Measurements from ENCODE around the gene CELA3B.
"Not testable (repeated sequence)": the region's sequence is repeated elsewhere in the genome, so short reads cannot be mapped to it uniquely, and the experiment has no call there.

Gene CELA3B

GRCh38 chr1:21952786-21953520, 23.9 kb upstream of the CELA3B start:
- Mint-ChIP-seq H3K4me3 (no peak overlapping the region), H3K9me3 (no peaks in the 10 kb centered on the region), H3K36me3 (ENCODE audit: insufficient read depth) (no peaks in the 10 kb centered on the region), H3K27me3 (peaks cover 15% of the 10 kb centered on the region), H3K27ac (ENCODE audit: low read depth) (no peak overlapping the region), H3K4me1 (peaks cover 10% of the 10 kb centered on the region)
- DNase-seq (ENCODE audit: low spot score in 2 of 2) (no peak), ATAC-seq (replicated peaks; ENCODE audit: extremely low read depth, poor library complexity, severe bottlenecking) (no peak)

GRCh38 chr1:21955058-21955457, 21.8 kb upstream of the CELA3B start:
- Mint-ChIP-seq H3K4me3 (no peak overlapping the region), H3K36me3 (ENCODE audit: insufficient read depth) (no peaks in the 10 kb centered on the region), H3K27me3 (peaks cover 24% of the 10 kb centered on the region), H3K4me1 (peaks cover 15% of the 10 kb centered on the region), H3K9me3 (no peaks in the 10 kb centered on the region), H3K27ac (ENCODE audit: low read depth) (no peak overlapping the region)
- DNase-seq (ENCODE audit: low spot score in 2 of 2) = no peak
- ATAC-seq (replicated peaks; ENCODE audit: extremely low read depth, poor library complexity, severe bottlenecking) = no peak

GRCh38 chr1:21955501-21956281, 21.1 kb upstream of the CELA3B start:
- H3K27ac Mint-ChIP-seq (ENCODE audit: low read depth) = no peak overlapping the region
- H3K27me3 Mint-ChIP-seq = peaks cover 24% of the 10 kb centered on the region
- ATAC-seq (replicated peaks; ENCODE audit: extremely low read depth, poor library complexity, severe bottlenecking) (no peak), DNase-seq (ENCODE audit: low spot score in 2 of 2) (no peak)
- peaks cover 15% of the 10 kb centered on the region for H3K4me1 Mint-ChIP-seq
- H3K4me3 Mint-ChIP-seq = no peak overlapping the region
- H3K36me3 Mint-ChIP-seq (ENCODE audit: insufficient read depth) = no peaks in the 10 kb centered on the region
- H3K9me3 Mint-ChIP-seq = no peaks in the 10 kb centered on the region

DNA sequence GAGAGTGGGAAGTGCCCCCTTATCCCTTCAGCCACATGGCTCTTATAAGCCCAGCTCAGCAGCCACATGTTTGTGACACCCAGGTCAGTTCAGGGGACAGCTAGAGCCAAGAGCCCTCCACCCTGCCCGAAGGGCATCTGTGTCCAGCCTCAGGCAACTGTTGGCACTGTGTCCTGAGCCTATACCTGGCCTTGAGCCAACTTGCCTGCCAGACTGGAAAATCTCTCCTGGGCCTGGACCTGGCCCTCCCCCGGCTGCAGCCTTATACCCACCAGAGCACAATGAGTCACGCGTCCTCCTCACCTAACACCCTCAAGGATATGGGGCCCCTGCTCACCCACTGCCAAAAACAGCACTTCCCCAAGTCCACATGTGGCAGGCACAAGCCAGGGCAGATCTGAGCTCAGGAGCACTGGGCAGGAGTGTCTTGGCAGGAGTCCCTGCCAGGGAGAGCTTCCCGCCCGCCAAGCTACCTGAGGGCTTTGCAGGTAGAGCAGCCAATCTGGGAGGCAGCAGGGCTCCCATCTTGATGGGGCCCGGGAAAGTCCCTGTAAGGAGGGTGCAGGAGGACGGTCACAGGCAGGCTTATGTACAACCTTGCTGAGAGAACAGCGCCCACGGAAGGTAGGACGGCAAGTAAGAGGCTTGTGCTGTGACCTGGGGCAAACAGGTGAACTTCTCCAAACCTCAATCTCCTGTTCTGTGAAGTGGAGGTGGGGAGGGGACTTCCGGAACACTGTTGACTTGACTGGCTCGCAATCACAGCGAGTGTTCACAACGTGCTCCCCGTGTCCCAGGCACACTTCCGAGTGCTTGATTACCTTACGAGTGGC, 19.9 kb upstream of the CELA3B start:
- Mint-ChIP-seq H3K4me1 (peaks cover 15% of the 10 kb centered on the region), H3K36me3 (ENCODE audit: insufficient read depth) (no peaks in the 10 kb centered on the region), H3K27ac (ENCODE audit: low read depth) (no peak overlapping the region), H3K27me3 (peaks cover 24% of the 10 kb centered on the region), H3K4me3 (peak overlapping the region; percentile 36), H3K9me3 (no peaks in the 10 kb centered on the region)
- DNase-seq (ENCODE audit: low spot score in 2 of 2) (peak in 1 of 2 donors; percentile 24), ATAC-seq (replicated peaks; ENCODE audit: extremely low read depth, poor library complexity, severe bottlenecking) (peak; percentile 52)

- Mint-ChIP-seq H3K4me1 (peaks cover 22% of the 10 kb centered on the region), H3K36me3 (ENCODE audit: insufficient read depth) (no peaks in the 10 kb centered on the region), H3K9me3 (no peaks in the 10 kb centered on the region), H3K27me3 (peaks cover 30% of the 10 kb centered on the region), H3K27ac (ENCODE audit: low read depth) (no peak overlapping the region), H3K4me3 (no peak overlapping the region)
- ATAC-seq (replicated peaks; ENCODE audit: extremely low read depth, poor library complexity, severe bottlenecking) (no peak), DNase-seq (ENCODE audit: low spot score in 2 of 2) (no peak)
Observed at GRCh38 chr1:21961337-21961736, 15.5 kb upstream of the CELA3B start.

DNA sequence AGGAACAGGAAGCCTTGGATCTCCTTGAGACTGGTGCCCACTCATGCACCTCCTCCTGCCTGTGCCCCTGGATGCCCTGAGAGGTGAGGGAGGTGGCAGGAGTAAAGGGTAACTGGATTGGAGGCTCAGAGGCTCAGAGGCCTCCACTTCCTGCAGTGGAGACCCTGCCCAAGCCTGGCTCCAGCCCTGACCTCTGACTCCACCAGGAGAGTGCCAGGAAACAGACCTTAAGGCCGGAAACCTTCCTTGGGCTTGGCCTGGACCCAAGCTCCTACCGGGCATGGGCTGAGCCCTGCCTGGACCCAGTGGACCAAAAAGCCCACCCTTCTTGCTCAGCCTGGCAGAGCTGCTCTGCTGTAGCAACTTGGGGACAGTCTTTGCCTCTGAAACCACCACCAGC, 15.0 kb upstream of the CELA3B start:
- no peak overlapping the region for H3K27ac Mint-ChIP-seq (ENCODE audit: low read depth)
- peaks cover 19% of the 10 kb centered on the region for H3K4me1 Mint-ChIP-seq
- ATAC-seq (replicated peaks; ENCODE audit: extremely low read depth, poor library complexity, severe bottlenecking) (no peak), DNase-seq (ENCODE audit: low spot score in 2 of 2) (no peak)
- H3K4me3 Mint-ChIP-seq = no peak overlapping the region
- H3K36me3 Mint-ChIP-seq (ENCODE audit: insufficient read depth) = no peaks in the 10 kb centered on the region
- H3K9me3 Mint-ChIP-seq = no peaks in the 10 kb centered on the region
- H3K27me3 Mint-ChIP-seq = peaks cover 30% of the 10 kb centered on the region

DNA sequence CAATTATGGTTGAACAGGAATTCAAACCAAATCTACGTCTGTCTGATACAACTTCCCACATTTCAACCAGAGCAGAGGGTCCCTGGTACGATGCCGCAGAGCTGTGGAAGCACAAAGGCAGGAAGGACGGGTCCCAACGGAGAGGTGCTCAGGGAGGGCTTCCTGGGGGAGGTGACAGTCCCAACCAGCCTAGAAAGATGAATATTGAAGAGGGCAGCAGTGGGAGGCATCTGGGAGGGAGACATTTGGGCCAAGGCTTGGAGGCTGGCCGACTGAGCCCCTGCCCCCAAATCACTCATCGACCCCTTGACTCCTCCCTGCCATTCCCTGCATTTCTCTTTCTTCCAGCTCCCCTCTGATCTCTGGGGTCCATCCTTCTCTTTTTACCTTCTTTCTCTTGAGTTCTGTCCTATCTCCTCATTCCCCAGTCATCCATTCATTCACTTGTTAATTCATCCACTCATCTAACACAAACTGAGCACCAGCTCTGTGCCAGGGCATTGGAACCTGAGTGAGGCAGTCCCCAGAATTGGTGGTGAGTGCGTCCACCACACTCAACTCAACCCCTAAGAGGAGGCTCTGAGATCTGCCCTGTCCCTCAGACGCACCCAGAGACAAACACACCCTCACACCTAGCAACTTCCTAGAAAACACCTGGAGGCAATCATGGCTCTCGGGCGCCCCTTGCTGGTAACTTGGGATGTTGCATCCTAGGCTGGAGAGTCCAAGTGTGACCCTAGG, 13.2 kb upstream of the CELA3B start:
- Mint-ChIP-seq H3K9me3 (no peaks in the 10 kb centered on the region), H3K36me3 (ENCODE audit: insufficient read depth) (no peaks in the 10 kb centered on the region), H3K4me3 (no peak overlapping the region), H3K4me1 (peaks cover 7% of the 10 kb centered on the region), H3K27ac (ENCODE audit: low read depth) (peak overlapping the region; percentile 57), H3K27me3 (peaks cover 18% of the 10 kb centered on the region)
- DNase-seq (ENCODE audit: low spot score in 2 of 2) (peak; percentile 65 to 86), ATAC-seq (replicated peaks; ENCODE audit: extremely low read depth, poor library complexity, severe bottlenecking) (peak; percentile 67)

- no peak for DNase-seq (ENCODE audit: low spot score in 2 of 2)
- Mint-ChIP-seq H3K27ac (ENCODE audit: low read depth) (no peak overlapping the region), H3K4me1 (peaks cover 7% of the 10 kb centered on the region), H3K4me3 (no peak overlapping the region), H3K9me3 (no peaks in the 10 kb centered on the region), H3K27me3 (peaks cover 21% of the 10 kb centered on the region), H3K36me3 (ENCODE audit: insufficient read depth) (no peaks in the 10 kb centered on the region)
- ATAC-seq (replicated peaks; ENCODE audit: extremely low read depth, poor library complexity, severe bottlenecking) = no peak
Observed at GRCh38 chr1:21966247-21967000, 10.4 kb upstream of the CELA3B start.

GRCh38 chr1:21967216-21967615, 9.6 kb upstream of the CELA3B start:
- H3K27ac Mint-ChIP-seq (ENCODE audit: low read depth); H3K4me3 Mint-ChIP-seq; H3K4me1 Mint-ChIP-seq; DNase-seq (ENCODE audit: low spot score in 2 of 2); H3K36me3 Mint-ChIP-seq (ENCODE audit: insufficient read depth); H3K9me3 Mint-ChIP-seq; ATAC-seq (replicated peaks; ENCODE audit: extremely low read depth, poor library complexity, severe bottlenecking): not testable (repeated sequence)
- H3K27me3 Mint-ChIP-seq = peaks cover 21% of the 10 kb centered on the region

GRCh38 chr1:21969066-21969465, 7.8 kb upstream of the CELA3B start:
- peaks cover 21% of the 10 kb centered on the region for H3K27me3 Mint-ChIP-seq
- H3K4me1 Mint-ChIP-seq; H3K36me3 Mint-ChIP-seq (ENCODE audit: insufficient read depth); H3K27ac Mint-ChIP-seq (ENCODE audit: low read depth); H3K4me3 Mint-ChIP-seq; ATAC-seq (replicated peaks; ENCODE audit: extremely low read depth, poor library complexity, severe bottlenecking); H3K9me3 Mint-ChIP-seq; DNase-seq (ENCODE audit: low spot score in 2 of 2): not testable (repeated sequence)

DNA sequence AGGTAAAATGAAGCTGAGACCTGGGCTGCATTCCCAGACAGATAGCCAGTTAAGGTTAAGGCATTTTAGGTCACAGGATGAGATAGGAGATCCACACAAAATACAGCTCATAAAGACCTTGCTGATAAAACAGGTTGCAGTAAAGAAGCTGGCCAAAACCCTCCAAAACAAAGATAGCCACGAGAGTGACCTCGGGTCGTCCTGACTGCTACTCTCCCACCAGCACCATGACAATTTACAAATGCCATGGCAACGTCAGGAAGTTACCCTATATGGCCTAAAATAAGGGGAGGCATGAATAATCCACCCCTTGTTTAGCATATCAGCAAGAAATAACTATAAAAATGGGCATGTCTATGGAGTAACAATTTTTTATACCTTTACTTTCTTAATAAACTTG, 6.3 kb upstream of the CELA3B start:
- not testable (repeated sequence) for H3K4me3 Mint-ChIP-seq; H3K27ac Mint-ChIP-seq (ENCODE audit: low read depth); H3K36me3 Mint-ChIP-seq (ENCODE audit: insufficient read depth); H3K9me3 Mint-ChIP-seq; ATAC-seq (replicated peaks; ENCODE audit: extremely low read depth, poor library complexity, severe bottlenecking); H3K4me1 Mint-ChIP-seq; DNase-seq (ENCODE audit: low spot score in 2 of 2)
- peaks cover 21% of the 10 kb centered on the region for H3K27me3 Mint-ChIP-seq

All from central memory CD8-positive, alpha-beta T cell (primary cell).